Trophoblast cell (in vitro differentiated cells and primary cell): ENCODE results near the gene SIGLEC11.

ENCODE experiments used
- DNase-seq, 2 donors: peaks; one replicate each; pipeline ENCODE4 v3.0.0-alpha.2; 2016
- H2AFZ ChIP-seq: 2 replicates; pipeline ENCODE4 v1.6.1; 2013; ENCODE audit warnings: low read length, moderate library complexity, mild to moderate bottlenecking; ENCODE audit not compliant: insufficient read depth, poor library complexity
- H2AK5ac ChIP-seq: 2 replicates; pipeline ENCODE4 v1.6.1; 2013; ENCODE audit warnings: mild to moderate bottlenecking, low read length
- H2BK120ac ChIP-seq: 2 replicates; pipeline ENCODE4 v1.6.1; 2013; ENCODE audit warnings: low read length, mild to moderate bottlenecking, moderate library complexity; ENCODE audit not compliant: insufficient read depth, poor library complexity
- H2BK12ac ChIP-seq: 2 replicates; pipeline ENCODE4 v1.6.1; 2013; ENCODE audit warnings: mild to moderate bottlenecking, low read length, moderate library complexity
- H2BK5ac ChIP-seq: 2 replicates; pipeline ENCODE4 v1.6.1; 2013; ENCODE audit warnings: low read length, low read depth, moderate library complexity, mild to moderate bottlenecking; ENCODE audit not compliant: poor library complexity
- H3K14ac ChIP-seq: 2 replicates; pipeline ENCODE4 v1.6.1; 2013; ENCODE audit warnings: mild to moderate bottlenecking, low read length
- H3K18ac ChIP-seq: 2 replicates; pipeline ENCODE4 v1.6.1; 2013; ENCODE audit warnings: mild to moderate bottlenecking, low read length
- H3K23ac ChIP-seq: 2 replicates; pipeline ENCODE4 v1.6.1; 2013; ENCODE audit warnings: low read length
- H3K27ac ChIP-seq: 2 replicates; pipeline ENCODE4 v1.5.1; 2013; ENCODE audit warnings: low read depth, mild to moderate bottlenecking, inconsistent platforms, low read length, moderate library complexity
- H3K27me3 ChIP-seq: 2 replicates; pipeline ENCODE4 v1.6.1; 2013; ENCODE audit warnings: inconsistent platforms, mild to moderate bottlenecking, low read length, moderate library complexity; ENCODE audit not compliant: insufficient read depth
- H3K36me3 ChIP-seq, 2 experiments: 1 replicate in 1 of 2; 2 replicates in 1 of 2; pipeline ENCODE4 v1.6.1; 2013; ENCODE audit warnings: low read length in 2 of 2, mild to moderate bottlenecking in 2 of 2, moderate library complexity in 1 of 2; ENCODE audit not compliant: insufficient read depth in 2 of 2, control insufficient read depth in 1 of 2
- H3K4ac ChIP-seq: 2 replicates; pipeline ENCODE4 v1.6.1; 2013; ENCODE audit warnings: low read depth, mild to moderate bottlenecking, low read length, moderate library complexity
- H3K4me1 ChIP-seq, 2 experiments: 1 replicate in 1 of 2; 2 replicates in 1 of 2; pipeline ENCODE4 v1.6.1; 2013; ENCODE audit warnings: low read length in 2 of 2, mild to moderate bottlenecking in 2 of 2, moderate library complexity in 1 of 2; ENCODE audit not compliant: insufficient read depth in 2 of 2, control insufficient read depth in 1 of 2
- H3K4me2 ChIP-seq: 2 replicates; pipeline ENCODE4 v1.6.1; 2013; ENCODE audit warnings: inconsistent platforms, mild to moderate bottlenecking, low read length, moderate library complexity
- H3K4me3 ChIP-seq: 2 replicates; pipeline ENCODE4 v1.5.1; 2013; ENCODE audit warnings: mild to moderate bottlenecking, low read depth, low read length, inconsistent platforms
- H3K79me1 ChIP-seq: one replicate; pipeline ENCODE4 v1.6.1; 2013; ENCODE audit warnings: low read length
- H3K79me2 ChIP-seq: 2 replicates; pipeline ENCODE4 v1.6.1; 2013; ENCODE audit warnings: low read length, mild to moderate bottlenecking; ENCODE audit not compliant: control insufficient read depth, insufficient read depth, poor library complexity
- H3K9ac ChIP-seq: 2 replicates; pipeline ENCODE4 v1.6.1; 2013; ENCODE audit warnings: mild to moderate bottlenecking, low read length
- H3K9me3 ChIP-seq: 2 replicates; pipeline ENCODE4 v1.6.1; 2013; ENCODE audit warnings: low read depth, mild to moderate bottlenecking, control low read depth, inconsistent platforms, low read length; ENCODE audit not compliant: insufficient read depth
- H4K12ac ChIP-seq: 2 replicates; pipeline ENCODE4 v1.6.1; 2013; ENCODE audit warnings: low read depth, mild to moderate bottlenecking, low read length, moderate library complexity
- H4K8ac ChIP-seq: 2 replicates; pipeline ENCODE4 v1.6.1; 2013; ENCODE audit warnings: low read depth, mild to moderate bottlenecking, low read length, moderate library complexity
- H4K91ac ChIP-seq: one replicate; pipeline ENCODE4 v1.6.1; 2013; ENCODE audit warnings: low read depth, mild to moderate bottlenecking, low read length, moderate library complexity
- WGBS: extraction: QIAGEN DNeasy Blood & Tissue Kit; methylation state at CpG from one replicate; pipeline ENCODE4 v1.1.7; 2013; ENCODE audit warnings: missing lambda C conversion rate; ENCODE audit not compliant: insufficient read length, insufficient coverage; ENCODE audit errors: extremely low coverage; 5-methylcytosine and 5-hydroxymethylcytosine counted together

Gene SIGLEC11

GRCh38 chr19:49906879-49907564, 54.0 kb downstream of the SIGLEC11 start:
- Histone ChIP-seq H3K14ac (no peak overlapping the region), H3K4me2 (no peak overlapping the region), H3K9ac (no peak overlapping the region), H3K9me3 (peaks cover 6% of the 10 kb centered on the region), H3K4ac (no peak overlapping the region), H3K27ac (no peak overlapping the region), H4K12ac (no peak overlapping the region), H2BK12ac (no peak overlapping the region), H4K8ac (no peak overlapping the region), H2BK5ac (no peak overlapping the region), H3K79me1 (no peaks in the 10 kb centered on the region), H3K79me2 (no peaks in the 10 kb centered on the region), H3K18ac (no peak overlapping the region), H3K23ac (no peak overlapping the region), H2BK120ac (no peak overlapping the region), H2AK5ac (no peak overlapping the region), H3K36me3 (peaks cover 37 to 41% of the 10 kb centered on the region in 2 experiments), H3K4me3 (no peak overlapping the region), H2AFZ (no peak overlapping the region), H3K27me3 (no peaks in the 10 kb centered on the region), H4K91ac (no peak overlapping the region), H3K4me1 (no peaks in the 10 kb centered on the region)
- WGBS = no CpG with 5 or more reads among the region's 16 CpGs
- no peak for DNase-seq

- Histone ChIP-seq H4K8ac (no peak overlapping the region), H3K4me1 (no peaks in the 10 kb centered on the region), H2AFZ (no peak overlapping the region), H3K36me3 (peaks cover 23 to 24% of the 10 kb centered on the region in 2 experiments), H3K9ac (no peak overlapping the region), H3K79me2 (no peaks in the 10 kb centered on the region), H3K9me3 (peaks cover 6% of the 10 kb centered on the region), H3K4me2 (no peak overlapping the region), H2BK5ac (no peak overlapping the region), H3K4ac (no peak overlapping the region), H2AK5ac (no peak overlapping the region), H2BK120ac (no peak overlapping the region), H3K4me3 (no peak overlapping the region), H2BK12ac (no peak overlapping the region), H3K23ac (no peak overlapping the region), H4K91ac (no peak overlapping the region), H3K27ac (no peak overlapping the region), H3K18ac (no peak overlapping the region), H3K79me1 (no peaks in the 10 kb centered on the region), H3K27me3 (no peaks in the 10 kb centered on the region), H4K12ac (no peak overlapping the region), H3K14ac (no peak overlapping the region)
- no CpG with 5 or more reads among the region's 6 CpGs for WGBS
- DNase-seq = no peak
Observed at GRCh38 chr19:49904136-49904535, 56.8 kb downstream of the SIGLEC11 start.
